Measurements from ENCODE around the gene TTC19.
"Not testable (repeated sequence)": the region's sequence is repeated elsewhere in the genome, so short reads cannot be mapped to it uniquely, and the experiment has no call there.

The TTC19 gene

DNA sequence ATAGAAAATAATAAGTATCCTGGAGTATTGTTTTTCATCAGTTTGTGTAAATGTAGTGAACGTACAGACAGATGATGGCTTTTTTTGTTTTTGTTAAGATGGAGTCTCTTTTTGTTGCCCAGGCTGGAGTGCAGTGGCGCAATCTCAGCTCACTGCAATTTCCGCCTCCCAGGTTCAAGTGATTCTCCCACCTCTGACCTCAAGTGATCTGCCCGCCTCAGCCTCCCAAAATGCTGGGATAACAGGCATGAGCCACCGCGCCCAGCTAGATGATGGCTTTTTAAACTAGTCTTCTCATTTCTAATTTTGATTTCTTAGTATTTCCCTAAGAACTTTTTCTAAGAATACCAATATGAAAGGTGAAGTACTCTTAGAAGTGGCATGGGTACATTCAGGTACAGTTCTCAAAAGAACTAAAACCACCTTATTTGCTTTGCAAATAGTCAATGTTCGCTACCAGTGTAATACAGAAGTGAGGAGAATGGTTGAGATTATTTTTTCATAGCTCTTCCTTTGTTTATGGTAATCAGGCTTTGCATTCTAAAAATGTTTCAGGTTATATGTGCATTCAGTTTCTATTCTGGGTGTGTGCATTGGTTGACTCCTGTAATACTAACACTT is 34.2 kb downstream of the TTC19 start:
- DNase-seq: no peak

DNA sequence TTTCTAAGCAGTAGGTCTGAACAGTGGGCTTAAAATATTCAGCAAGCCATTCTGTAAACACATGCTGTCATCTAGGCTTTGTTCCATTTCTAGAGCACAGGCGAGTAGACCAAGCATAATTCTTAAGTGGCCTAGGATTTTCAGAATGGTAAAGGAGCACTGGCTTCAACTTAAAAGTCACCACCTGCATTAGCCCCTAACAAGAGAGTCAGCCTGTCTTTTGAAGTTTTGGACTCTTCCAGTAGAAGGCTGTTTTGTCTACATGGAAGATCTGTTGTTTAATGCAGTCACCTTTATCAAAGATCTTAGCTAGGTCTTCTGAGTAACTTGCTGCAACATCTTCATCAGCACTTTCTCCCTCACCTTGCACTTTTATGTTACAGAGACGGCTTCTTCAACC is 36.6 kb downstream of the TTC19 start:
- DNase-seq: no peak

DNA sequence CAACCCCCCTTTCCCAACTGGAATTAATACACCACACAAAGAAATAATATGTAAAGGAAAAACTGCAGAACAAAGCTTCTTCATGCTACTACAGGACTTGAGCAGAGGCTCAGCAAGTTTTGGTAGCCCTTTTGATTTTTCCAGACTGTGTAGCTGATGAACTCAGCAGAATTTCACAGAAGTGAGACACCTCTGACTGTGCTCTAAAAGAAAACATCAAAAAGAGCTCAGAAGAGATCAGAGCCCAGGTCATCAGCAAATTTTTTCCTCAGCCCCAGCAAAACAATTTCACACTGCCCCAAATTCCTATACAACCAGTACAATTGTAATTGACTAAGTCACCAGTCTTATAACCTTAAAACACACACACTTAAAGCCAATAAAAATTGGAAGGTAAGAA is 38.0 kb downstream of the TTC19 start:
- DNase-seq: no peak

DNA sequence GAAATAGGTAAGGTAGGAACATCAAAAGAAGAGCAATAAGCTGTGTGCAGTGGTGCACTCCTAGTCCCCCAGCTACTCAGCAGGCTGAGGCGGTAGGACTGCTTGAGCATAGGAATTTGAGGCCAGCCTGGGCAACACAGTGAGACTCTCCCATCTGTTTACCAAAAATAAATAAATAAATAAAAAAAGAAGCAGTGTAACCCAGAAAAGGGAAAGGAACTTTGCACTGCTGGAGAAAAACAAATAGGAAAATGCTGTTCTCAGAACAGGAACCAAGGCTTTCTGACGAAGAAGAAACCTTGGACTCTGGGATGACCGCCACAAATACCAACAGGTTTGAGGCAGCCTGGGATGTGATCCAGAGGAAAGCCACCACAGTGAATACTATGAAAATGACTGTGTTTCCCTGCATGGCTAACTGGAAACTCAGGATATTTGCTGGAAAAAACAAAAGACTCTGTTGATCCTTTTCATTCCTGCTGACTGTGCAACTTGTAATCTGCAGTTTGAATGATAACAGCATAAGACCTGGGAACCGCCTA is 41.2 kb downstream of the TTC19 start:
- DNase-seq: peak; percentile 12 to 72

DNA sequence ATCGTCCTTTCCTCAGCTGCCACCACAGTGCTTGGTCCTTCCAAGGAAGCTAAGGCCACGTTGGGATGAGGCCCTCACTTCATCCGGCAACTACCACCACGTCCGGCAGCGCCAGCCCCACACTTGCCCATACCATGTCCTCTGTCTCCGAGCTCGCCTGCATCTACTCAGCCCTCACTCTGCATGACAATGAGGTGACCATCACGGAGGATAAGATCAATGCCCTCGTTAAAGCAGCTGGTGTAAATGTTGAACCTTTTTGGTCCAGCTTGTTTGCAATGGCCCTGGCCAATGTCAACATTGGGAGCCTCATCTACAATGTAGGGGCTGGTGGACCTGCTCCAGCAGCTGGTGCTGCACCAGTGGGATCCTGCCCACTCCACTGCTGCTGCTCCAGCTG is 44.9 kb downstream of the TTC19 start:
- DNase-seq: no peak

DNA sequence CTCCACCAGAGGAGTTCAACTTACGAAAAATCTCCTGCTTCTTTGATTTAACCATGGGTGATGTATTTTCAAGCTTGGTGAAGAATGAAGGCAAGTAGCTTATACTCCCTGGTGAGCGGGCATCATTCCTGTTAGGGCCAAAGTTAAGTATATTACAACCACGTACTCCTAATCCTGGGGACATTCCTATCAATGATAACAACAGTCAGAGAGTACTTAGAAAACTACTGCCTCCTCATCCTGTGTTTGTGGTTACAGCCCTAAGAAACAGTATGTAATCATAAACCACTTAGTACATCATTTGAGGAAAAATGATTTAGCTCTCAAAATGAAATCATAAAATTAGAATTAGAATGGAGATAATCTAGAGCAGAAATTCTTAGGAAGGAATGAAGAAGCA is 47.3 kb downstream of the TTC19 start:
- DNase-seq: no peak

DNA sequence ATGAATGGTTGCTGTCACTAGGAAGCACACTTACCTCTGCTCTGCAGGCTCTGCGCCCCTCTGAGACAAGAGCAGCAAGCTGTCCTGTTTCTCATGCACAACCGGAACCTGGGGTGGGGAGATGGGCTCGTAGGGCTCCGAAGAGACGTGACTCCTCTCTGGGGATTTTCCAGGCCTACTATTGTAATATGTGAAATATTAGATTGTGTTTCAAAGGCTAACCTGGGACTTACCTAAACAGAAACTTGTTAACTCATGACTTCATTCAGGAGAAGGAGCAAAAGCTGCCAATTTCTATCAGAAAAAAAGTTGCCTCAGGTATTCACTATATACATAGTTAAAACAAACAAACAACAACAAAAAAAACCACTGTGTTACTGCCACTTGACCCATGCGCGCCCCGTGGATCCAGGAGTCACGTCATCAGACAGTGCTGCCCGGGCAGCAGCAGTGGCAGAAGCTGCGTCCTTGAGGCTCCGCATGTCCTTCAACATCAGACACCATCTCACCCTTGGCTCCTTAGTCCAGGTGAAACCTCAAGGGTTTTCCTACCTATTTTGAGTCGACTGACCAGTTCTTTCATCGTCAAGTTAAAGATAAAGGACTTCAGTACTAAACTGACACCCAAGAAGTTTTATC is 49.3 kb downstream of the TTC19 start:
- DNase-seq: no peak

DNA sequence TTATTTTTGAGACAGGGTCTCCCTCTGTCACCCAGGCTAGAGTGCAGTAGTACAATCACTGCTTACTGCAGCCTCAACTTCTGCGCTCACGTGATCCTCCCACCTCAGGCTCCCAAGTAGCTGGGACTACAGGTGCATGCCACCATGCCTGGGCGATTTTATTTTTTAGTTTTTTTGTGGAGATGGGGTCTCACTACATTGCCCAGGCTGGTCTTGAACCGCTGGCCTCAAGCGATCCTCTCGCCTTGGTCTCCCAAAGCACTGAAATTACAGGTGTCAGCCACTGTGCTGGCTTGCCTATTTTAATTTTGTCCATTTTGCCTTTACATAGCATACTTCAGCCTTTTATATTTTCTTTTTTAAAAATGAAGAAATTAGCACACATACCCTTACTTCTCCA is 51.2 kb downstream of the TTC19 start:
- DNase-seq: no peak

DNA sequence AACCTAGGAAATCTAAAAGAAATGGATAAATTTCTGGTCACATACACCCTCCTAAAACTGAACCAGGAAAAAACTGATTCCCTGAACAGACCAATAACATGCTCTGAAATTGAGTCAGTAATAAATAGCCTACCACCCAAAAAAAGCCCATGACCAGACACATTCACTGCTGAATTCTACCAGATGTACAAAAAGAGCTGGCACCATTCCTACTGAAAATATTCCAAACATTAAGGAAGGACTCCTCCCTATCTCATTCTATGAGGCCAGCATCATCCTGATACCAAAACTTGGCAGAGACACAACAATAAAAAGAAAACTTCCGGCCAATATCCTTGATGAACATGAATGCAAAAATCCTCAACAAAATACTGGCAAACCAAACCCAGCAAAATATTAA is 52.9 kb downstream of the TTC19 start:
- no peak for DNase-seq

DNA sequence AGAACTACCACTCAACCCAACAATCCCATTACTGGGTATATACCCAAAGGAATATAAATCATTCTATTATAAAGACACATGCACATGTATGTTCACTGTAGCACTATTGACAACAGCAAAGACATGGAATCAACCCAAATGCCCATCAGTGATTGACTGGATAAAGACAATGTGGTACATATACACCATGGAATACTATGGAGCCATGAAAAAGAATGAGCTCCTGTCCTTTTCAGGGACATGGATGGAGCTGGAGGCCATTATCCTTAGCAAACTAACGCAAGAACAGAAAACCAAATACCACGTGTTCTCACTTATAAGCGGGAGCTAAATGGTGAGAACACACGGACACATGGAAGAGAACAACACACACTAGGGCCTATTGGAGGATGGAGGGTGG is 55.5 kb downstream of the TTC19 start:
- not testable (repeated sequence) for DNase-seq

DNA sequence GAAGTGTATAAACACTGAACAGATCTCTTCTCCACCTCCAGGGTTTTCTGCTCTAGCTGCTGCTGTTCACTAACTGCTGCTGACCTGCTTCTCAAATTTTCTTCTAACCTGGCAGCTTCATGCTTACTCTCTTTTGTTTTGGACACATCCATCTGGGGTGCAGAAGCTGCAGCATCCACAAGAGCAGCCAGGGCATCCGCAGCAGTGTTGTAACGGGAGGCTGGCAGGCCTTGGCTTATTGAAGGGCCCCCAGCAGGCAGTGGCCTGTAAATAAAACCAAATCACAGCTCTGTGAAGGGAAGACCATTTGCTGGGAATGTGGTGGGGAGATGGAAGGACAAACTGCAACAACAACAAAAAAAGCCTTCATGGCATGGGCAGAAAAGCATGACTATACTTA is 62.0 kb downstream of the TTC19 start:
- peak in 1 of 2 donors; percentile 9 for DNase-seq

DNA sequence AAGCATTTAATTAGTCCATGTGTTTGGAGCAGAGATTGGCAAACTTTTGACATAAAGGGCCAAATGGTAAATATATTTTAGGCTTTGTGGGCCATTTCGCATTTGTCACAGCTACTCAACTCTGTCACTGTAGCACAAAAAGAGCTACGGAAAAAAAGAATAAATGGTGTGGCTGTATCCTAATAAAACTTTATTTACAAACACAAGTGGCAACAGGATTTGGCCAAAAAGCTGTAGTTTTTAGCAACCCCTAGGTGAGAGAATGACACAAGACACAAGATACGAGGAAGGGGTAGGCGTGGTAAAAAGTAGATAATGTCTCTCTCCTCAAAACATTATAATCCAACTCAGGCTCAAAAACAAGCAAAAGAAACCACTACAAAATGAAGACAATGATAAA is 66.5 kb downstream of the TTC19 start:
- no peak for DNase-seq

DNA sequence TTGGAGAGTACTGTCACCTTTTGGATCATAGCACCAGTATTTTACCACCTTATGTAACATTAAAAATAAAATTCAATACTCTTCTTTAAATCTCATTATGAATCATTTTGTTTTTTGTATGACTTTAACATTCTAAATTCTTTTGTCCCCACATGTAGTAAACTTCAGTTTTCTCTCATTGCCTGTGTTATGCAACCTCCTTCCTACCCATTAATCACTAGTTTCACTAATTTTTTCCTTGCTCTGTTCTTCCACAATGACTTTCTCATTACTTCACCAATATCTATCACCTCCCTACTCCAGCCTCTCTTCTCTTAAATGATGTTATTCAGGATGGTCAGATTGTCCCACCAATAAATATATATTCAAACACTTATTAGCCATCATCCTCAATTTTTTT is 68.7 kb downstream of the TTC19 start:
- no peak for DNase-seq

DNA sequence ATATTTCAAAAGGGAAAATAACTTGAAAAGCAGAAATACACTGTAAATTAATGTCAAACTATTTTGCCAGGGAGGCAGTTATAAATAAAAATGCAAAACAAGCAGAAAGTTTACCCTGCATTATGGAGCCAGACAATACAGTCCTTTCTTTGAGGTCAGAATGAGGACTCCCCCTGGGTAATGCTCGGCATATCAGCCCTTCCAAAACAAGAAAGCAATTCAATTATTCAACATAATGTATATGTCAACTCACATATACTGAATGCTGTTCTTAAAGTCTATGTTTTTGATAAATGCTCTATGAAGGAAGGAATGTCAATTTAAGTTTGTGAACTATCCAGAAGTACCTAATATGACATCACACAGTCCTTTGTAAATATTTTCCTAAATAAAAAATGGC is 72.4 kb downstream of the TTC19 start:
- DNase-seq: no peak

DNA sequence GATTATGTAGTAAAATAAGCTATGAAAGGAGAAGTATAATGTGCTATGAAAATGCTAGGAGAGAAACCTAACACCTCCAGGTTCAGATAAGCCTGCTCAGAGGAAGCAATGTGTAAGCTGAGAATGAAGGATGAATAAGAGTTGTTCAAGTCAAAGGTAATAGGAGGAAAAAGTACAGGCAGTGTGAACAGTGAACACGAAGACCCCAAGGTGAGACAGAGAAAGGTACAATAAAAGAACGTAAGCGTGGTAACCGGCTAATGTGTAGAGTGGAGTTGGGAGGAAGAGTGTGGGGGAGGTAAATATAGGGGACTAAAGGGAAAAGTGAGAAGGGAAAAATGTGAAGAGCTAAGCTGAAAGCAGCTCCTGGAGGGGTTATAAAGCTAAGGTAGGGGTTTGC is 74.2 kb downstream of the TTC19 start:
- DNase-seq: no peak

DNA sequence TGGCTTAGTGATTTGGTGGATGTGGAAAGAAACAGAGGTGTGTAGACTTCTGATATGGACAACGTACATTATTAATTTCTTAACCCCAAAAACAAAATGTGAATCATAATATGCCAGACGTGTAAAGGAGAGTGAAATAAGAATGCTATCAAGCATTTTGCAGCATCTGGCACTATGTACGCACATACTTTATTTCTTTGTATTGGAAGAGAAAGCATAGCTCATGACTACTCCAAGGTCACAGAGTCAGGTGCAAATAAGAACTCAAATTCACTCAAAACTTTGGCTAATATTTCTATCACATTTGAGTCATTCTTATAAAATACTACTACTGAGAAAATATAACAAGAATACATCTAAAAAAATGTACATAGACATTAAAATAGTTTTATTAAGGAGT is 74.8 kb downstream of the TTC19 start:
- DNase-seq: no peak

DNA sequence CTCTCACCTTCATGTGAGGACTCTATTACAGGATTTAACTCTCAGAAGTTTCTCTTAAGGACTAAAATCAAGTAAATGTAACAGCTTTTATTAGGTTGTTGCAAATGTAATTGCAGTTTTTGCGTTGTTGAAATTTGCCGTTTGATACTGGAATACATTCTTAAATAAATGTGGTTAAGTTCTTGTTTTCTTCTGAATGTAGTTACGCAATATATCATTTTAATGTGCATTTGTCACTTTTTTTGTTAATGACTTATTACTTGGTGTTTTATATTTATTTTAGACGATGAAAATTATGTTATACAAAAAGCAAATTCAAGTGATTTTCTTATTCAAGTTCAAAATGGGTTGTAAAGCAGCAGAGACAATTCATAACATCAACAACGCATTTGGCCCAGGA is 76.3 kb downstream of the TTC19 start:
- no peak for DNase-seq

Data from hippocampal formation (tissue), 2 donors.